NB4 (cell line): ENCODE data around the gene UBA6.

ENCODE experiments used
- DNase-seq: peaks from one replicate; pipeline ENCODE4 v3.0.0; 2010; ENCODE audit warnings: low read depth
- H3K4me3 ChIP-seq: one replicate; pipeline ENCODE4 v1.5.1; 2011; ENCODE audit warnings: mild to moderate bottlenecking, low read depth, low read length, moderate library complexity
- CTCF ChIP-seq: IDR thresholded peaks from one replicate; pipeline ENCODE4 v1.5.1; 2012; ENCODE audit warnings: low read depth, low read length
- MYC ChIP-seq: IDR thresholded peaks from 2 replicates; pipeline ENCODE4 v1.6.1; 2011; ENCODE audit warnings: low read depth, low read length
- POLR2A ChIP-seq: IDR thresholded peaks from 2 replicates; pipeline ENCODE4 v1.6.1; 2011; ENCODE audit warnings: mild to moderate bottlenecking; ENCODE audit not compliant: insufficient read length; ENCODE audit errors: extremely low read depth
- TF ChIP-seq, protein P1 (sequence below): IDR thresholded peaks from 2 replicates; pipeline ENCODE4 v1.6.1; 2011; ENCODE audit warnings: low read depth, low read length

UBA6 gene

DNA sequence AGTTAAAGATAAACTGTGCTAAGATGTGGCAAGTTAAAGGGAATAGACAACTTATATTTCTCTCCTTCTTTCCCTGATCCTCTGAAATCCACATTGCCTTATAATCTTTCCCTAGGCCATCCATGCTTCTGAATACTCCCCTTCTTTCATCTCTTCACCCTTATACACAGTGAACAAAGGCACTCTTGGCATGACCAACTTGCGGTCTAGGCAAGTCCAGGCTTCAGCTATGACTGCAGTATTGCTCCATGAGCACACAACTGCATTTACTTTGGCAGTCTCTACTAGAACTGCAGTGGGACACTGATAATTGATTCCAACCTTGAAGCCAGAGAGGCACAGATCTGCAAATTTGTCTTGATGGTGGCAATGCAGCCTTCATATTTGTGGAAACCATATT lies 24.2 kb upstream of the UBA6 start:
- DNase-seq, result no peak
- TF ChIP-seq, protein P1, sequence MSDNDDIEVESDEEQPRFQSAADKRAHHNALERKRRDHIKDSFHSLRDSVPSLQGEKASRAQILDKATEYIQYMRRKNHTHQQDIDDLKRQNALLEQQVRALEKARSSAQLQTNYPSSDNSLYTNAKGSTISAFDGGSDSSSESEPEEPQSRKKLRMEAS, result no peak
- TF ChIP-seq MYC, result no peak
- no peak for TF ChIP-seq CTCF
- TF ChIP-seq POLR2A, result no peak
- H3K4me3 ChIP-seq, result no peak overlapping the region

- TF ChIP-seq MYC (no peak), CTCF (no peak), POLR2A (no peak)
- TF ChIP-seq, protein P1, result no peak
- no peak overlapping the region for H3K4me3 ChIP-seq
- DNase-seq, result no peak
These were observed 23.0 kb upstream of the UBA6 start for GRCh38 chr4:67723949-67724348.

GRCh38 chr4:67723341-67723740 lies 22.4 kb upstream of the UBA6 start:
- DNase-seq, result no peak
- no peak overlapping the region for H3K4me3 ChIP-seq
- TF ChIP-seq POLR2A (no peak), MYC (no peak), CTCF (no peak)
- TF ChIP-seq, protein P1, result no peak

- DNase-seq, result no peak
- TF ChIP-seq MYC (no peak), POLR2A (no peak), CTCF (no peak)
- TF ChIP-seq, protein P1, result no peak
- H3K4me3 ChIP-seq, result no peak overlapping the region
These were observed 21.0 kb upstream of the UBA6 start for GRCh38 chr4:67721770-67722597.

GRCh38 chr4:67721315-67721769 lies 20.4 kb upstream of the UBA6 start:
- no peak overlapping the region for H3K4me3 ChIP-seq
- no peak for DNase-seq
- TF ChIP-seq POLR2A, result no peak

GRCh38 chr4:67719953-67720617 lies 19.1 kb upstream of the UBA6 start:
- no peak for DNase-seq
- TF ChIP-seq POLR2A, result no peak
- TF ChIP-seq, protein P1, result no peak
- TF ChIP-seq MYC, result no peak
- no peak for TF ChIP-seq CTCF
- no peak overlapping the region for H3K4me3 ChIP-seq
